Peyer's patch (tissue), 4 donors: Measurements from ENCODE around the gene KBTBD3.

Experiments
- POLR2A ChIP-seq, 2 donors: fragments of 450-650 bp; IDR thresholded peaks; one replicate each; pipeline ENCODE4 v1.5.1; 2017; ENCODE audit warnings: antibody characterized with exemption in 2 of 2, mild to moderate bottlenecking in 2 of 2, moderate library complexity in 2 of 2
- TF ChIP-seq, protein P1 (sequence below), 6 experiments: fragments of 450-650 bp in 4 of 6; fragments of 200-600 bp in 2 of 6; sonication (generic) in 1 of 6; IDR thresholded peaks; one replicate each; pipeline ENCODE4 v1.5.1; 2017 to 2019; ENCODE audit warnings: antibody characterized with exemption in 6 of 6, mild to moderate bottlenecking in 3 of 6, moderate library complexity in 1 of 6

GRCh38 chr11:106063009-106063408 lies 14.1 kb downstream of the KBTBD3 start:
- TF ChIP-seq, protein P1, sequence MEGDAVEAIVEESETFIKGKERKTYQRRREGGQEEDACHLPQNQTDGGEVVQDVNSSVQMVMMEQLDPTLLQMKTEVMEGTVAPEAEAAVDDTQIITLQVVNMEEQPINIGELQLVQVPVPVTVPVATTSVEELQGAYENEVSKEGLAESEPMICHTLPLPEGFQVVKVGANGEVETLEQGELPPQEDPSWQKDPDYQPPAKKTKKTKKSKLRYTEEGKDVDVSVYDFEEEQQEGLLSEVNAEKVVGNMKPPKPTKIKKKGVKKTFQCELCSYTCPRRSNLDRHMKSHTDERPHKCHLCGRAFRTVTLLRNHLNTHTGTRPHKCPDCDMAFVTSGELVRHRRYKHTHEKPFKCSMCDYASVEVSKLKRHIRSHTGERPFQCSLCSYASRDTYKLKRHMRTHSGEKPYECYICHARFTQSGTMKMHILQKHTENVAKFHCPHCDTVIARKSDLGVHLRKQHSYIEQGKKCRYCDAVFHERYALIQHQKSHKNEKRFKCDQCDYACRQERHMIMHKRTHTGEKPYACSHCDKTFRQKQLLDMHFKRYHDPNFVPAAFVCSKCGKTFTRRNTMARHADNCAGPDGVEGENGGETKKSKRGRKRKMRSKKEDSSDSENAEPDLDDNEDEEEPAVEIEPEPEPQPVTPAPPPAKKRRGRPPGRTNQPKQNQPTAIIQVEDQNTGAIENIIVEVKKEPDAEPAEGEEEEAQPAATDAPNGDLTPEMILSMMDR (IDR thresholded peaks at IDR 0.05): no peak
- no peak for TF ChIP-seq POLR2A (IDR thresholded peaks at IDR 0.05)
